PC-3 (cell line): Measurements from ENCODE around the gene PAQR9. TPM values are rescaled to one million over a fixed set of nuclear protein-coding genes. Genes with fewer than 3 reads are reported as not detected.

Experiments
- ATAC-seq: fragments of 200-7000 bp; cut with Tn5 transposase; 2 replicates; pipeline ENCODE4 v1.9.1; 2020; ENCODE audit warnings: mild to moderate bottlenecking, moderate library complexity
- BruUV-seq: library from RNA; stranded (reverse); fragments of 400-500 nt; replicated peaks from 2 replicates; lab custom pipeline; 2021; lab: Mats Ljungman, UMichigan
- CTCF ChIA-PET: fragments of 300-600 bp; sonication (Branson Sonifier 250); formaldehyde crosslinking; loops from one replicate; lab custom pipeline; 2022; ENCODE audit warnings: antibody characterized with exemption; lab: Charles Lee
- POLR2A ChIA-PET: fragments of 300-600 bp; sonication (Branson Sonifier 250); formaldehyde crosslinking; loops from one replicate; lab custom pipeline; 2022; ENCODE audit warnings: antibody characterized with exemption; ENCODE audit not compliant: unreplicated experiment; lab: Charles Lee
- DNase-seq: peaks from one replicate; pipeline ENCODE4 v3.0.0-alpha.2; 2015
- H2AFZ ChIP-seq: fragments of 300-600 bp; sonication (generic); 2 replicates; pipeline ENCODE4 v1.6.0; 2016; ENCODE audit warnings: antibody characterized with exemption, low read length
- H3F3A ChIP-seq: fragments of 300-600 bp; sonication (generic); one replicate; pipeline ENCODE4 v1.6.0; 2017; ENCODE audit warnings: antibody characterized with exemption, low read length, control low read depth, mild to moderate bottlenecking; ENCODE audit not compliant: unreplicated experiment
- H3K27ac ChIP-seq: fragments of 300-600 bp; sonication (generic); 2 replicates; pipeline ENCODE4 v1.5.1; 2016; ENCODE audit warnings: mild to moderate bottlenecking, low read length
- H3K27me3 ChIP-seq: fragments of 300-600 bp; sonication (generic); 2 replicates; pipeline ENCODE4 v1.6.1; 2016; ENCODE audit warnings: low read length, mixed read lengths
- H3K36me3 ChIP-seq: fragments of 300-600 bp; sonication (generic); 2 replicates; pipeline ENCODE4 v1.6.1; 2016; ENCODE audit warnings: low read depth, mixed run types, low read length, mixed read lengths
- H3K4me1 ChIP-seq: fragments of 300-600 bp; sonication (generic); 2 replicates; pipeline ENCODE4 v1.5.1; 2016; ENCODE audit warnings: low read length; ENCODE audit not compliant: insufficient read depth
- H3K4me2 ChIP-seq: fragments of 300-600 bp; sonication (generic); 2 replicates; pipeline ENCODE4 v1.6.0; 2016; ENCODE audit warnings: low read length
- H3K4me3 ChIP-seq: fragments of 300-600 bp; sonication (generic); 2 replicates; pipeline ENCODE4 v1.5.1; 2016; ENCODE audit warnings: mild to moderate bottlenecking, low read length, mixed read lengths
- H3K79me2 ChIP-seq: fragments of 300-600 bp; sonication (generic); 2 replicates; pipeline ENCODE4 v1.6.1; 2017; ENCODE audit warnings: low read length, mixed read lengths
- H3K9ac ChIP-seq: fragments of 300-600 bp; sonication (generic); 2 replicates; pipeline ENCODE4 v1.6.0; 2016; ENCODE audit warnings: mild to moderate bottlenecking, low read length
- H3K9me2 ChIP-seq: fragments of 300-600 bp; sonication (generic); replicated peaks from 2 replicates; pipeline ENCODE4 v1.6.1; 2016; ENCODE audit warnings: mixed run types, low read length, mixed read lengths
- H3K9me3 ChIP-seq: fragments of 300-600 bp; sonication (generic); 2 replicates; pipeline ENCODE4 v1.6.1; 2016; ENCODE audit warnings: low read length, mixed read lengths
- H4K20me1 ChIP-seq: fragments of 300-600 bp; sonication (generic); 2 replicates; pipeline ENCODE4 v1.6.1; 2016; ENCODE audit warnings: low read length, mixed read lengths
- EZH2 ChIP-seq: fragments of 300-600 bp; sonication (generic); IDR thresholded peaks from one replicate; pipeline ENCODE4 v1.6.1; 2017; ENCODE audit warnings: antibody characterized with exemption, mild to moderate bottlenecking, low read length; ENCODE audit not compliant: unreplicated experiment
- EZH2phosphoT487 ChIP-seq: fragments of 300-600 bp; sonication (generic); IDR thresholded peaks from 2 replicates; pipeline ENCODE4 v1.6.1; 2018; ENCODE audit warnings: mild to moderate bottlenecking, antibody characterized with exemption, low read length, borderline replicate concordance
- intact Hi-C: fragments of 100-400 bp; cut with micrococcal nuclease; formaldehyde crosslinking; loops from 2 replicates; pipeline ENCODE4 v1.9.0; 2023
- total RNA-seq: library from RNA; depleted of rRNA; stranded (reverse); fragments of >200 nt; gene quantifications from 2 replicates; pipeline ENCODE4 v1.2.3, GENCODE V29; 2014
- TF ChIP-seq, protein P1 (sequence below): fragments of 300-600 bp; sonication (generic); conservative IDR thresholded peaks from 2 replicates; pipeline ENCODE4 v1.5.1; 2017; ENCODE audit warnings: antibody characterized with exemption, low read depth, mild to moderate bottlenecking, low read length

The PAQR9 gene
- total RNA-seq, 1 experiment from 2014 or later: not detected

DNA sequence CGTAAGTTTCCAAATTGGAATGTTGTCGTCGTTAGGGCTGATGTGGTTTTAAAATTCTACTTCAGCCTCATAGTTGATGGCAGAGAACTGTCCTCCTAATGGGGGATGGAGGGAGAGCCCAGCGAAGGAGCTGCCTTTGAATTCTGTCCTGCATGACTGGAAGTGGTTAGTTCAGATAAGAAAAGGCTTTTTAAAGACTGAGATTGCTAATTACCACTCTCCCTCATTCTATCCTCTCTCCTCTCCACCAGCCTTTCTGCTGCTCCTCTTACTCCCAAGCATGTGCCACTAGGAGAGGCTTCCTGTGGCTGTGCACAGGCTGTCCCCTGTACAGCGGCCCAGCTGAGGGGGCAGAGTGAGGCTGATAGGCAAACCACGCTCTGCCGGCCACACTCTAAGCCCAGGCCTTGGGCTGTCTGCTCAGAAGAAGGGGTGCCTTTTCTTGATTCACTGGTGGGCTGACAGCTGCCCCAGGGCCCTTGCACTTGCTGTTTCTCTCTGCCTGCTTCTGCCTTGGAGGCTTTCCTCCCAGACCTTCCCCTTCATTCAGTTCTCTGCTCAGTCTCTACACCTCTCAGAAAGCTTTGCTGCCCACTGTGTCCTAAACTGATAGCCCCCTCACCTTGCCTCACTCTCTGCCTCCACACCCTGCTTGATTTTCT, 8.7 kb upstream of the PAQR9 start:
- BruUV-seq: no TSS peak
- H3K27me3 ChIP-seq: no peaks in the 10 kb centered on the region

DNA sequence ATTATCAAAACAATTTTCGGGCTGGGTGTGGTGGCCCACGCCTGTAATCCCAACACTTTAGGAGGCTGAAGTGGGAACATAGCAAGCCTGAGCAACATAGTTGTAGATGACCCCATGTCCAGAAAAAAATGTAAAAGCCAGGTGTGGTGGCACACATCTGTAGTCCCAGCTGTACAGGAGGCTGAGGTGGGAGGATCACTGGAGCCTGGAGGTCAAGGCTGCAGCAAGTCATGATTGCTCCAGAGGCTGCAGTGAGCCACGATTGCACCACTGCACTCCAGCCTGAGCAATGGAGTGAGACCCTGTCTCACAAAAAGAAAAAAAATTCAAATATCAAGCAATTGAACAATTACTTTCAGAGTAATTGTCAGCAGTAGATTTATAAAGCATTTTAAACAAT, 8.0 kb upstream of the PAQR9 start:
- no peaks in the 10 kb centered on the region for H3K9me3 ChIP-seq
- intact Hi-C loops: no loop called here
- no peaks in the 10 kb centered on the region for H3F3A ChIP-seq
- H3K79me2 ChIP-seq: no peaks in the 10 kb centered on the region
- H2AFZ ChIP-seq: no peak overlapping the region
- no peak overlapping the region for H3K27ac ChIP-seq
- BruUV-seq: no TSS peak
- ATAC-seq (no peak), DNase-seq (no peak)
- H3K4me3 ChIP-seq: no peak overlapping the region
- H3K27me3 ChIP-seq: no peaks in the 10 kb centered on the region
- CTCF ChIA-PET: no interaction called here
- POLR2A ChIA-PET: no interaction called here
- H4K20me1 ChIP-seq: no peaks in the 10 kb centered on the region
- no peak overlapping the region for H3K9ac ChIP-seq
- no peaks in the 10 kb centered on the region for H3K9me2 ChIP-seq
- peaks cover 5% of the 10 kb centered on the region; the same call in 1 of the 2 replicates for H3K4me1 ChIP-seq
- H3K4me2 ChIP-seq: no peak overlapping the region
- TF ChIP-seq EZH2: no peak
- no peak for TF ChIP-seq EZH2phosphoT487
- TF ChIP-seq, protein P1, sequence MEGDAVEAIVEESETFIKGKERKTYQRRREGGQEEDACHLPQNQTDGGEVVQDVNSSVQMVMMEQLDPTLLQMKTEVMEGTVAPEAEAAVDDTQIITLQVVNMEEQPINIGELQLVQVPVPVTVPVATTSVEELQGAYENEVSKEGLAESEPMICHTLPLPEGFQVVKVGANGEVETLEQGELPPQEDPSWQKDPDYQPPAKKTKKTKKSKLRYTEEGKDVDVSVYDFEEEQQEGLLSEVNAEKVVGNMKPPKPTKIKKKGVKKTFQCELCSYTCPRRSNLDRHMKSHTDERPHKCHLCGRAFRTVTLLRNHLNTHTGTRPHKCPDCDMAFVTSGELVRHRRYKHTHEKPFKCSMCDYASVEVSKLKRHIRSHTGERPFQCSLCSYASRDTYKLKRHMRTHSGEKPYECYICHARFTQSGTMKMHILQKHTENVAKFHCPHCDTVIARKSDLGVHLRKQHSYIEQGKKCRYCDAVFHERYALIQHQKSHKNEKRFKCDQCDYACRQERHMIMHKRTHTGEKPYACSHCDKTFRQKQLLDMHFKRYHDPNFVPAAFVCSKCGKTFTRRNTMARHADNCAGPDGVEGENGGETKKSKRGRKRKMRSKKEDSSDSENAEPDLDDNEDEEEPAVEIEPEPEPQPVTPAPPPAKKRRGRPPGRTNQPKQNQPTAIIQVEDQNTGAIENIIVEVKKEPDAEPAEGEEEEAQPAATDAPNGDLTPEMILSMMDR: no peak
- H3K36me3 ChIP-seq: no peaks in the 10 kb centered on the region

More for the DNA sequence above, 8.7 kb upstream of the PAQR9 start:
- no peaks in the 10 kb centered on the region for H3K9me3 ChIP-seq
- H3K79me2 ChIP-seq: no peaks in the 10 kb centered on the region
- no peak overlapping the region for H3K9ac ChIP-seq
- CTCF ChIA-PET: no interaction called here
- no peaks in the 10 kb centered on the region for H4K20me1 ChIP-seq
- no peak for TF ChIP-seq EZH2
- TF ChIP-seq, protein P1: no peak
- TF ChIP-seq EZH2phosphoT487: no peak
- no peaks in the 10 kb centered on the region for H3K36me3 ChIP-seq
- H2AFZ ChIP-seq: no peak overlapping the region
- intact Hi-C loops: no loop called here
- ATAC-seq (no peak), DNase-seq (no peak)
- POLR2A ChIA-PET: no interaction called here
- H3F3A ChIP-seq: no peaks in the 10 kb centered on the region
- H3K4me1 ChIP-seq: peaks cover 12% of the 10 kb centered on the region
- H3K27ac ChIP-seq: no peak overlapping the region
- no peaks in the 10 kb centered on the region for H3K9me2 ChIP-seq
- no peak overlapping the region for H3K4me2 ChIP-seq
- no peak overlapping the region for H3K4me3 ChIP-seq

- CTCF ChIA-PET: no interaction called here
- H3K9me3 ChIP-seq: no peaks in the 10 kb centered on the region
Observed at GRCh38 chr3:142968319-142969025, 5.0 kb upstream of the PAQR9 start.

More at GRCh38 chr3:142968319-142969025, 5.0 kb upstream of the PAQR9 start:
- H3K4me3 ChIP-seq: no peak overlapping the region
- H3F3A ChIP-seq: no peaks in the 10 kb centered on the region
- no peaks in the 10 kb centered on the region for H3K4me1 ChIP-seq
- H2AFZ ChIP-seq: no peak overlapping the region
- TF ChIP-seq EZH2phosphoT487: no peak
- TF ChIP-seq, protein P1: no peak
- H3K79me2 ChIP-seq: no peaks in the 10 kb centered on the region
- no TSS peak for BruUV-seq
- no peaks in the 10 kb centered on the region for H3K36me3 ChIP-seq
- H3K9me2 ChIP-seq: no peaks in the 10 kb centered on the region
- no peak overlapping the region for H3K4me2 ChIP-seq
- no peak overlapping the region for H3K27ac ChIP-seq
- ATAC-seq: no peak
- POLR2A ChIA-PET: no interaction called here
- intact Hi-C loops: no loop called here
- 0 out of 2 replicates have a peak, but pooled peaks cover 3% of the 10 kb centered on the region for H3K27me3 ChIP-seq
- no peaks in the 10 kb centered on the region for H4K20me1 ChIP-seq
- no peak overlapping the region for H3K9ac ChIP-seq
- DNase-seq: no peak
